GM12801 (cell line): ENCODE results near the gene OR7A5.

Experiments used
- TF ChIP-seq, protein P1 (sequence below): IDR thresholded peaks from one replicate; pipeline ENCODE4 v1.5.1; 2011; ENCODE audit warnings: control low read depth; ENCODE audit not compliant: insufficient read length; ENCODE audit errors: extremely low read depth

OR7A5 gene

GRCh38 chr19:14835011-14835410 lies at the start of gene OR7A5, which contains the start of gene OR7C1:
Gene OR7A5, minus strand, starts transcription at chr19:14835185. Its CDS starts 6,944 bp downstream, at chr19:14828241.
Gene OR7C1, minus strand, starts transcription at chr19:14835185. Its CDS starts 35,049 bp downstream, at chr19:14800136.
- TF ChIP-seq, protein P1, sequence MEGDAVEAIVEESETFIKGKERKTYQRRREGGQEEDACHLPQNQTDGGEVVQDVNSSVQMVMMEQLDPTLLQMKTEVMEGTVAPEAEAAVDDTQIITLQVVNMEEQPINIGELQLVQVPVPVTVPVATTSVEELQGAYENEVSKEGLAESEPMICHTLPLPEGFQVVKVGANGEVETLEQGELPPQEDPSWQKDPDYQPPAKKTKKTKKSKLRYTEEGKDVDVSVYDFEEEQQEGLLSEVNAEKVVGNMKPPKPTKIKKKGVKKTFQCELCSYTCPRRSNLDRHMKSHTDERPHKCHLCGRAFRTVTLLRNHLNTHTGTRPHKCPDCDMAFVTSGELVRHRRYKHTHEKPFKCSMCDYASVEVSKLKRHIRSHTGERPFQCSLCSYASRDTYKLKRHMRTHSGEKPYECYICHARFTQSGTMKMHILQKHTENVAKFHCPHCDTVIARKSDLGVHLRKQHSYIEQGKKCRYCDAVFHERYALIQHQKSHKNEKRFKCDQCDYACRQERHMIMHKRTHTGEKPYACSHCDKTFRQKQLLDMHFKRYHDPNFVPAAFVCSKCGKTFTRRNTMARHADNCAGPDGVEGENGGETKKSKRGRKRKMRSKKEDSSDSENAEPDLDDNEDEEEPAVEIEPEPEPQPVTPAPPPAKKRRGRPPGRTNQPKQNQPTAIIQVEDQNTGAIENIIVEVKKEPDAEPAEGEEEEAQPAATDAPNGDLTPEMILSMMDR = no peak

DNA sequence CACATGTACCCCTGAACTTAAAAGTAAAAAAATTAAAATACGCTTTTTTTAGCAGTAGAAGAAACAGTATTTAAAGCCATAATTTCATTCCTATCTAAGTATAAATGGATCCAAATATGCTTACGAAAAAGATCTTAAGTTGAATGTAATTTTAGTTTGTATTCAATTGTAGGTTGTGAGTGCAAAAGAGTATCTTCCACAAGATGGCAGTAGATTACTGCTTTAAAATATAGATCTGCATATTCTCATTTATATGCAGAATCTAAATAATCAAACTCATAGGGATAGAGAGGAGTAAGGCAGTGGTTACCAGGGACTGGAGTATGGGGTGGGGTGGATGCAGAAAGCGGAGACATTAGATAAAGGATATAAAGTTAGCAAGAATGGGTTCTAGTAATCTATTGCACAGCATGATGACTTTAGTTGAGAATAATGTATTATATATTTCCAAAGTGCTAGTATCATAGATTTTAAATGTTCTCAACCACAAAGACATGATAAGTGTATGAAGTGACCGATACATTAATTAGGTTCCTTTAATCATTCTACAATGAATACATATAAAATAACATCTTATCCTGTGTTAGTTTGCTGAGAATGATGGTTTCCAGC lies 36.7 kb upstream of the OR7A5 start:
- TF ChIP-seq, protein P1 = no peak

GRCh38 chr19:14868497-14868896 lies 33.5 kb upstream of the OR7A5 start:
- TF ChIP-seq, protein P1 = no peak

DNA sequence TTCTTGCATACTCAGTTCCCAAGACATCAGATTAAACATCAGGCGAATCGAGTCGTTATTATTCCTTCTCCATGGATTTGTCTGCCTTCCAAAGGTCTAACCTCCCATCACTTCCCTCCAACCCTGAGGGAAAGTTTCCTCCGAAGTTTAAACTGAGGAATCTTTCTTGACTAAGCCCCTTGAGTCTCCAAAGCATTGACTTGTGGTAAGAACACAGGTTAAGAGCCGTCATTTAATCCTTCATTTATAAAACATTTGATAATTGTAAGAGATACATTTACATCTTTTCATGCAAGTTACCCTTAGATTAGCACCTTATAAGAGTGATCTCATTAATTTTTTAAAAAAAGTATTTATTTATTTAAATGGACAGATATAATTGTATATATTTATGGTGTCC lies 13.8 kb upstream of the OR7A5 start, which contains the start of gene OR7A10:
TSS of gene OR7A10 (minus strand) at position 101 of the 400 bp plus-strand sequence. CDS start 7,045 bp downstream, outside the sequence.
- TF ChIP-seq, protein P1 = no peak

- TF ChIP-seq, protein P1 = no peak
Observed at GRCh38 chr19:14843578-14843977, 8.6 kb upstream of the OR7A5 start.

- TF ChIP-seq, protein P1 = no peak
Observed at GRCh38 chr19:14843169-14843568, 8.2 kb upstream of the OR7A5 start.

- TF ChIP-seq, protein P1 = no peak
Observed at GRCh38 chr19:14840206-14840605, 5.2 kb upstream of the OR7A5 start.
